Stimulated activated CD8-positive, alpha-beta memory T cell treated with anti-CD3 and anti-CD28 coated beads, Interleukin-4, amount 100 ng/mL, for 48 hours (primary cell): ENCODE measurements around the gene CMIP.

ENCODE experiments used
- DNase-seq: peaks from one replicate; pipeline ENCODE4 v3.0.0-alpha.2; 2020

Gene CMIP

DNA sequence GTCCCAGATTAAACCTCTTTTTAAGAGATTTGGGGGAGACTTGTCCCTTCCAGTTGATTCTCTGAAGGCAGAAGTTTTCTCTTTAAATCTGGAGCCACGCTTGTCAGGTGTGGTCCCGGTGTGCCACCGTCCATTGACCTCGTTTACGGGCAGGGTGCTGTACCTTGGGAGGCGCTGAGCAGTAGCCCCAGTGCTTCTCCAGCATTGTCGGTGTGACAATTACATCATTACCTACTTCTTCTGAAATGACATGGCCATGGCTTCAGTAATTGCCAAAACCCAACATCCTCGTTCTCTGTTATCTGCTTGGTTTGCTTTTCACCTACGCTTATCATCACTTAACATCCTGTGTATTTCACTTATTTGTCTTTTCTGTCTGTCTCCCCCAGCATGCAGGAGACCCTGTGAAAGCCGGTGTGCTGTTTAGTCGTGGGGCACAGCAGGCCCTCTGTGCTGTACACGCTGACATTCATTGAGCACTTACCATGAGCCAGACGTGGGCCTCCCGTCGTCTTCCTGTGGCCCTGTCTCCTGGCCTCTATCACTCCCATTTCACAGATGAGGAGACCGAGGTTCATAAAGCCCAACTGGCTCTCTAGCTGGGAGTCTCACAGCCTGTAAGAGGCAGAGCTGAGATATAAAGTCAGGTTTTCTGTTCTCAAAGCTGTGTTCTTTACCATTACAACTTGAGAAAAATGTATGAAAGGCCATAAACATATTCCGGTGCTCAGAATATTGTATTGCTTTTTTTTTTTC, 143.9 kb downstream of the CMIP start:
- no peak for DNase-seq

DNA sequence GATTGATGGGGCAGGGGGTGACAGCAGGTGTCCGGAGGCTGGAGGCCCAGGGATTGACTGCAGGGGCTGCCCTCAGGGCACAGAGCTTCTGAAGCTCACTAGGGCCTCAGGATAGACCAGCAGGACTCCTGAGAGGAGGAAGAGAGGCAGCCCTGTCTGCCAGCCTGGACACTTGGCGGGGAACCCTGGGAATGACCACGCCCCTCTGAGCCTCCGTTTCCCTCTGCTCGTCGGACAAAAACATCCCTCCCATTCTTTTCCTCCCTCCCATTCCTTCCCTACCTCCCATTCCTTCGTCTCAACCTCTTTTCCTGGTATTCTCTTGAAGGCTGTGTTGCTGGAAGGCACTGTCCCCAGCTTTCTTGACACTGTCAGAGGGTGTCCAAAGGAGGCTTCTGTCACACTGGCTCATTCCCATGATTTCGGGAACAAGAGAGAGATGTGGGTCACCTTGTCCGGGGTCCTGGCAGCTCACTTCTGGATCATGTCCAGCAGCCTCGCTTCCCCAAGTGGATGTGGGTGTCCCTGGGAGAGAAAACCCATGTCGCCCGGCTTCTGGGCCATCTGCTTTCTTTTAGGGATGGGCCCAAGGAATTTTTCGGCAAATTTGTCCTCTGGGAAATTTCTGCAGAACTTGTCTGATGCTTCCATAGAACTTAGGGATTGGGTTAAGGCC, 145.5 kb downstream of the CMIP start:
- no peak for DNase-seq

DNA sequence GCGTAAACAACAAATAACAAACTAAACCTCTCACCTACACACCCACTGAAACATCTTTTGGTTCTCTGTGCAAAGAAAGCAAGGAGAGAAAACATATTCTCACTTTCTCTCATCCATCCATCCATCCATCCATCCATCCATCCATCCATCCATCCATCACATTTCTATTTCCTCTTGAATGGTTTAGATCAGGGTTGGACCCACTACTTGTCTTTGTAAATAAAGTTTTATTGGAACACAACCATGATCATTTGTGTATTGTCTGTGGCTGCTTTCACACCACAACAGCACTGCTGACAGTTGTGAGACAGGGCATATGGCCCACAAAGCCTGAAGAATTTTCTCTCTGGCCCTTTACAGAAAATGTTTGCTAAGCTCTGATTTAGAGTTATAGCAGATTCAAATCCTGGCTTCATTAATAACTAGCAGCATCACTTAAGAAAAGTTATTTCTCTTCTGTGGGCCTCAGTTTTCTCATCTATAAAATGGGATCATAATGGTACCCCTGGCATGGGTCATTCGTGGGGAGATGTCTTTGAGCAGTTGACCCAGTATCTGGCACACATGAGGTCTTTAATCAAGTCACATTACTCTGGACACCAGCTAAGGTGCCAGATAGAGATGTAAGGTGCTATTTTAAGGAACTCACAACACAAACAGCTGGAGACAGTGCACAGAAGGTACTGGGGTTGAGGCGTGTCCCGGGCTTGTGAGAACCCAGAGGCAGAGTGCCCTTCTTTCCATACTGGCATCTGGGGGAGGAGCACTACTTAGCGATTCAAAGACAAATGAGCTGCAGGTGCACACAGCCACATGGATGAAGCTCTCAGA, 146.3 kb downstream of the CMIP start:
- no peak for DNase-seq

DNA sequence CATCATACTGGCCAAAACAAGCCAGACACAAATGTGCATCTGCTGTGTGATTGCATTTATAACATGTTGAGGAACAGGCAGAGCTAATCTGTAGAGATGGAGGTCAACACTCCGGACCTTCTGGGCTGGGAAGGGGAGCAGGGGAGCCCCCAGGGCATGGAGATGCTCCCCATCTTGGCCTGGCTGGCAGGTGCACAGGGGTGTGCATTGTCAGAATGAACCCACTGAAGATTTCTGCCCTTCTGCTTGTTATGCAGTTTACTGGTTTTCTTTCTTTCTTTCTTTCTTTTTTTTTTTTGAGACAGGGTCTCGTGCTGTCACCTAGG, 146.9 kb downstream of the CMIP start:
- DNase-seq, result no peak

GRCh38 chr16:81592353-81592866, 147.8 kb downstream of the CMIP start:
- DNase-seq, result no peak

GRCh38 chr16:81593481-81593880, 148.9 kb downstream of the CMIP start:
- DNase-seq, result no peak

DNA sequence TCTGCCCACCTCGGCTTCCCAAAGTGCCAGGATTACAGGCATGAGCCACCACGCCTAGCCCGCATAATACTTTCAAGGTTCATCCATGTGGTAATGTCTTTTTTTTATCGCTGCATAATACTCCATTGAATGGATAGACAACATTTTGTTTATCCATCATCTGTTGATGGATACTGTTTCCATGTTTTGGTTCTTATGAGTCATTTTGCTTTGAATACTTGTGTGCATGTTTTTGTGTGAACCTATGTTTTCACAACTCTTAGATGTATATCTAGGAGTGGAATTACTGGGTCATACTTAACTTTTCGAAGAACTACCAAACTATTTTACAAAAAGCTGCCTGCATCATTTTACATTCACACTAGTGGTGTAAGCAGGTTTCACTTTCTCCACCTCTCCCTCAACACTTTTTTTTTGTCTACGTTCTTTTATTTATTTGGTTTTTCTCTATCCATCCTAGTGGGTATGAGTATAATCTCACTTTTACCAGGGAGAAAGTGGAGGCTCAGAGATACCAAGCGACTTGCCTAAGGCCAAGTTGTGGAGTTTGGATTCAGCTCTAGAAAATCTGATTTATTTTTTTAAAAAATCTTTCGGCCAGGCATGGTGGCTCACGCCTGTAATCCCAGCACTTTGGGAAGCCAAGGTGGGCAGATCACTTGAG, 151.2 kb downstream of the CMIP start:
- DNase-seq, result no peak

DNA sequence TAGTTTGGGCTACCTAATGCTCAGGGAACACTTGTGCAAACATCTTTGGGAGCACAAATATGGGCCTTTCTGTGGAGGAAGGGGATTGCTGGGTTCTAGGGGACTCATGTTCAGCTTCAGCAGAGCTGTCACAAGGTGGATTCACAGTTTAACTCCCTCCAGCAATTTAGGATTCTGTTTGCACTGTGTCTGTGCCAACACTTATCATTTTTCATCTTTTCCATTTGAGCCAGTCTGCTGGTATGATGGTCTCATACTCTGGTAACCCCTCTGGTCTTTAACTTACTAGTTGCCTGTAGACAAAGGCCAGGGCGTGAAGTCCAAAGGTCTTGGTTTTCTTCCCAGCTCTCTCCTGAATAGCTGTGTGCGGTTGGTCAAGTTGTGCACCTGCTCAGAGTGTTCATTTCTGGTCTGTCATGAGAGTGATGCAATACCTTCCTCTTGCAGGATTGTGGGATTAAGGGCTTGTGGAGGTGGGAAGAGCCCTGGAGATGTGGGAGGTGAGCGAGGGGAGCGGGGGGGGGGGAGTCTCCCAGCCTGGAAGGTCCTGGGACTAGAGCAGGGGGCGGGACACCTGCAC, 152.6 kb downstream of the CMIP start:
- no peak for DNase-seq

- no peak for DNase-seq
Measured at GRCh38 chr16:81598083-81598482, 153.5 kb downstream of the CMIP start.

GRCh38 chr16:81599034-81599744, 154.6 kb downstream of the CMIP start:
- DNase-seq, result no peak

DNA sequence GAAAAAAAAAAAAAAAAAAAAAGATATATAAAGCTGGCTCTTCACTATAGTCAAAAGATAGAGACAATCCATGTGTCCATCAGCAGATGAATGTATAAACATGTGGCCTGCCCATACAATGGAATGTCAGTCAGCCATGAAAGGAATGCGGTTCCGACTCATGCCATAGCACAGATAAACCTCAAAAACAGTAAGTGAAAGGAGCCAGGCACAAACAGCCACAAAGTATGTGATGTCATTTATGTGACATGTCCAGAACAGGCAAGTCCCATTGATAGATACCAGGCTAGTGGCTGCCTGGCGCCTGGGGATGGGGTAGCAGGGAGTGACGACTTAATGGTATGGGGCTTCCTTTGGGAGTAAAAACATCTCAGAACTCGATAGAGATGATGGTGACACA, 155.7 kb downstream of the CMIP start:
- no peak for DNase-seq

GRCh38 chr16:81601008-81601428, 156.4 kb downstream of the CMIP start:
- no peak for DNase-seq

- no peak for DNase-seq
Measured at GRCh38 chr16:81601601-81602255, 157.1 kb downstream of the CMIP start.

- no peak for DNase-seq
Measured at GRCh38 chr16:81602256-81602776, 157.7 kb downstream of the CMIP start.

- DNase-seq, result no peak
Measured at GRCh38 chr16:81602792-81603191, 158.2 kb downstream of the CMIP start.

- no peak for DNase-seq
Measured at GRCh38 chr16:81604960-81605383, 160.4 kb downstream of the CMIP start.

GRCh38 chr16:81606039-81606438, 161.4 kb downstream of the CMIP start:
- no peak for DNase-seq

- DNase-seq, result no peak
Measured at GRCh38 chr16:81607006-81607405, 162.4 kb downstream of the CMIP start.

DNA sequence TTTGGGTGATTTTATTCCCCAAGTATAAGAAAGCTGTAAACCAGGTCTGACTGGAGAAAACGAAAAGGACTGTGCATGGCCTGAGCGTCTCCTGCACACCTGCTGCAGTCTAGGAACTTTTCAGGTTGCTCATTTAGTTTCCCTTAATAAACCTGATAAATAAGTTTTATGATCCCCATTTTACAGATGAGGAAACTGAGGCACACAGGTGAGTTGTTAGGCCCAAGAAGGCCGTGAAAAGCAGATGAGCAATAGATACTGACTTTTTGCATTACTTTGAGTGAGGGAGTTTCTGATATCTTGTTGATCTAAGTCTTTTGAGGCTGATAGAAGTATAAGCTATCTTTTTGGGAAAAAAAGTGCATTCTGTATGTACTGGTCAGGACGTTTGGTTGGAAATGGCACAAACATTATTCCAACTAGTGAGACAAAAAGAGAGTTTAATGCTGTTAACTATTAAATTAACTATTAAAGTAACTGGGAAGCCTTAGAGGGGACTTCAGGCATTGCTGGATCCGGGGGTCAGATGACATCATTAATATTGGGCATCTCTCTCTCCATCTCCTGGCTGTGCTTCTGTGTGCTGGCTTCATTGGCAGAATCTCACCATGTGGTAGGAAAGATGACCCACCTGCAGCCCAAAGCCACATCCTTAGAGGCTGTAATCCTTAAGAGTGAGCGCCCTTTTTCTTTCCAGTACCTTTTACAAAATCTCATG, 163.4 kb downstream of the CMIP start:
- no peak for DNase-seq

DNA sequence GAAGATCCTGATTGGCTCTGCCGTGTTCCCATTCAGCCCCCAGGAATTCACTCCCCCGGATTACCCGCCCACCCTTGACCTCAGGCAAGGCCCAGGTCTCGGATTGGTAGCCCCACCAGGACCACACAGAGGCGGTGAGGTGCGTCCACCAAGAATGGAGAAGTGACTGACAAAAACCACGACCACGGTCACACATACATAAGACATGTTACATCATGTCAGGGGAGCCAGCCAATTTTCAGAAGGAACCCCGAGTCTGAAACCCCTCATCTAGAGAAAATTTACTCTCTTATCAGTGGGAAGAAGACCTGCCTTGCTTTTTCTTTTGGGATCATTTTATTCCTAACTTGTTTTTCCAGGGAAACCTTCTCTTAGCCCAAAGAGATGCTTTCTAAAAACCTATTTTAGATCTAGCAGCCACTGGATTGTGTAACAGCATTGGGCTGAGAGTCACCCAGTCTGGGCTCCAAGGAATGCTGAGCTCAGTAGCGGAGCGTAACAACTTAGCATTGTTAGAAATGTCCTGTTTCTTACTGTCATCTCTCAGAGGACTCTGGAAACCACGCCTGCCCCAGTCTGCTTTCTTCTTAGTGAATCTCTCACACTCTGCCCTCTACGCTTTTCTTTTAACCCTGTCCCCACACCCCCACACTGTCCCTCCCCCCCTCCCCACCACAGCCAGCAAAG, 164.1 kb downstream of the CMIP start:
- no peak for DNase-seq
